HCT116 (cell line): Measurements from ENCODE around the gene HTR2C. TPM values are rescaled to one million over a fixed set of nuclear protein-coding genes. Genes with fewer than 3 reads are reported as not detected.

Source experiments
- ATAC-seq: fragments of 200-7000 bp; cut with Tn5 transposase; 2 replicates; pipeline ENCODE4 v1.9.1; 2020; ENCODE audit warnings: mild to moderate bottlenecking, moderate library complexity
- BruUV-seq: library from RNA; stranded (reverse); fragments of 400-500 nt; replicated peaks from 2 replicates; lab custom pipeline; 2021; lab: Mats Ljungman, UMichigan
- CTCF ChIA-PET: fragments of 300-600 bp; sonication (Branson Sonifier 250); formaldehyde crosslinking; loops from one replicate; lab custom pipeline; 2021; ENCODE audit warnings: antibody characterized with exemption; lab: Charles Lee
- POLR2A ChIA-PET: fragments of 300-600, 350-600 bp; sonication (Branson Sonifier 250); formaldehyde crosslinking; loops from one replicate; lab custom pipeline; 2021; ENCODE audit warnings: antibody characterized with exemption; lab: Charles Lee
- RAD21 ChIA-PET, 2 experiments: fragments of 300-600 bp; sonication (Branson Sonifier 250); formaldehyde crosslinking; loops; one replicate each; lab custom pipeline; 2023; ENCODE audit warnings: low total read pairs in 2 of 2; ENCODE audit not compliant: uncharacterized antibody in 2 of 2, unreplicated experiment in 2 of 2, low non-redundant PET in 1 of 2; lab: Charles Lee
- DNase-seq: peaks from one replicate; pipeline ENCODE4 v3.0.0-alpha.2; 2010; ENCODE audit warnings: low read depth, low spot score
- H2AFZ ChIP-seq: fragments of 200-600 bp; shearing (Covaris generic), sonication (generic); 2 replicates; pipeline ENCODE4 v1.6.1; 2017; ENCODE audit warnings: low read depth, mixed run types, mixed read lengths, antibody characterized with exemption, low read length; ENCODE audit not compliant: poor library complexity, severe bottlenecking
- H3K27ac ChIP-seq: 2 replicates; pipeline ENCODE4 v1.5.1; 2012; ENCODE audit warnings: low read depth, low read length
- H3K27me3 ChIP-seq: fragments of 200-600 bp; sonication (generic); 2 replicates; pipeline ENCODE4 v1.6.1; 2016; ENCODE audit warnings: mixed run types, low read length, mixed read lengths; ENCODE audit not compliant: insufficient read depth
- H3K36me3 ChIP-seq, 2 experiments: fragments of 200-500 bp in 1 of 2; fragments of 200-600 bp in 1 of 2; sonication (Bioruptor generic) in 1 of 2; sonication (generic) in 1 of 2; 2 replicates each; pipeline versions ENCODE4 v1.5.1 to v1.6.1; 2014 to 2016; ENCODE audit warnings: low read length in 2 of 2, inconsistent platforms in 1 of 2, mixed read lengths in 1 of 2, mixed run types in 1 of 2; ENCODE audit not compliant: insufficient read depth in 2 of 2, control insufficient read depth in 1 of 2
- H3K4me1 ChIP-seq, 2 experiments: fragments of 200-600 bp in 1 of 2; sonication (generic) in 1 of 2; 2 replicates each; pipeline versions ENCODE4 v1.5.1 to v1.6.1; 2012 to 2017; ENCODE audit warnings: low read length in 2 of 2, inconsistent platforms in 1 of 2, mild to moderate bottlenecking in 1 of 2, mixed read lengths in 1 of 2, mixed run types in 1 of 2, moderate library complexity in 1 of 2; ENCODE audit not compliant: insufficient read depth in 2 of 2, control insufficient read depth in 1 of 2
- H3K4me2 ChIP-seq: fragments of 200-600 bp; sonication (generic); 2 replicates; pipeline ENCODE4 v1.6.1; 2017; ENCODE audit warnings: mixed run types, low read length, mixed read lengths
- H3K4me3 ChIP-seq, 2 experiments: fragments of 200-600 bp in 1 of 2; sonication (generic) in 1 of 2; replicated peaks in 1 of 2; 2 replicates each; pipeline ENCODE4 v1.5.1; 2011 to 2016; ENCODE audit warnings: low read length in 2 of 2, control low read depth in 1 of 2, low read depth in 1 of 2, mild to moderate bottlenecking in 1 of 2, mixed read lengths in 1 of 2, mixed run types in 1 of 2
- H3K79me2 ChIP-seq: fragments of 200-600 bp; sonication (generic); 2 replicates; pipeline ENCODE4 v1.6.1; 2017; ENCODE audit warnings: mild to moderate bottlenecking, mixed run types, low read length, moderate library complexity, mixed read lengths; ENCODE audit not compliant: insufficient read depth
- H3K9ac ChIP-seq: fragments of 200-600 bp; sonication (generic); 2 replicates; pipeline ENCODE4 v1.6.1; 2016; ENCODE audit warnings: low read length, mixed read lengths
- H3K9me2 ChIP-seq: fragments of 200-600 bp; sonication (generic), shearing (Covaris generic); 2 replicates; pipeline ENCODE4 v1.6.1; 2017; ENCODE audit warnings: mixed run types, mild to moderate bottlenecking, moderate library complexity; ENCODE audit not compliant: insufficient read depth
- H3K9me3 ChIP-seq, 2 experiments: fragments of 200-500 bp in 1 of 2; fragments of 200-600 bp in 1 of 2; sonication (Bioruptor generic) in 1 of 2; sonication (generic) in 1 of 2; 2 replicates each; pipeline ENCODE4 v1.6.1; 2014 to 2017; ENCODE audit warnings: low read length in 2 of 2, mixed read lengths in 2 of 2, inconsistent platforms in 1 of 2, low read depth in 1 of 2, mild to moderate bottlenecking in 1 of 2, mixed run types in 1 of 2, moderate library complexity in 1 of 2; ENCODE audit not compliant: control insufficient read depth in 1 of 2, insufficient read depth in 1 of 2
- H4K20me1 ChIP-seq: fragments of 200-600 bp; sonication (generic), shearing (Covaris generic); 2 replicates; pipeline ENCODE4 v1.6.1; 2017; ENCODE audit warnings: mixed run types, mild to moderate bottlenecking, moderate library complexity; ENCODE audit not compliant: insufficient read depth
- ATF3 ChIP-seq: IDR thresholded peaks from 2 replicates; pipeline ENCODE4 v1.6.1; 2012
- CBX3 ChIP-seq: IDR thresholded peaks from 2 replicates; pipeline ENCODE4 v1.6.1; 2012; ENCODE audit warnings: low read depth
- EGR1 ChIP-seq: IDR thresholded peaks from 2 replicates; pipeline ENCODE4 v1.6.1; 2012; ENCODE audit warnings: low read depth
- ELF1 ChIP-seq: IDR thresholded peaks from 2 replicates; pipeline ENCODE4 v1.6.1; 2012; ENCODE audit warnings: low read depth, borderline replicate concordance
- EZH2phosphoT487 ChIP-seq: fragments of 200-600 bp; IDR thresholded peaks from 2 replicates; pipeline ENCODE4 v1.6.1; 2018; ENCODE audit warnings: antibody characterized with exemption, borderline replicate concordance
- JUND ChIP-seq: IDR thresholded peaks from 2 replicates; pipeline ENCODE4 v1.6.1; 2012
- POLR2A ChIP-seq: IDR thresholded peaks from 2 replicates; pipeline ENCODE4 v1.7.0; 2011; ENCODE audit warnings: borderline replicate concordance; ENCODE audit not compliant: insufficient read depth, insufficient read length; ENCODE audit errors: extremely low read depth
- POLR2AphosphoS5 ChIP-seq: IDR thresholded peaks from 2 replicates; pipeline ENCODE4 v1.6.1; 2011; ENCODE audit warnings: mild to moderate bottlenecking, low read depth, low read length, moderate library complexity
- RAD21 ChIP-seq: IDR thresholded peaks from 2 replicates; pipeline ENCODE4 v1.6.1; 2012; ENCODE audit warnings: low read depth, mild to moderate bottlenecking
- REST ChIP-seq: IDR thresholded peaks from 2 replicates; pipeline ENCODE4 v1.6.1; 2012; ENCODE audit warnings: low read depth
- SP1 ChIP-seq: IDR thresholded peaks from 2 replicates; pipeline ENCODE4 v1.6.1; 2012; ENCODE audit warnings: low read depth
- SRF ChIP-seq: IDR thresholded peaks from 2 replicates; pipeline ENCODE4 v1.6.1; 2012; ENCODE audit warnings: low read depth
- TCF7L2 ChIP-seq: IDR thresholded peaks from 2 replicates; pipeline ENCODE4 v1.7.0; 2011; ENCODE audit warnings: borderline replicate concordance, inconsistent platforms; ENCODE audit not compliant: insufficient read depth, insufficient read length; ENCODE audit errors: extremely low read depth
- YY1 ChIP-seq: IDR thresholded peaks from 2 replicates; pipeline ENCODE4 v1.6.1; 2011; ENCODE audit warnings: low read length, low read depth, moderate library complexity, mild to moderate bottlenecking; ENCODE audit not compliant: insufficient replicate concordance; ENCODE audit errors: extremely low read depth
- ZBTB33 ChIP-seq: IDR thresholded peaks from 2 replicates; pipeline ENCODE4 v1.6.1; 2011; ENCODE audit warnings: mild to moderate bottlenecking, low read length, moderate library complexity; ENCODE audit not compliant: insufficient replicate concordance; ENCODE audit errors: extremely low read depth
- ZFX ChIP-seq: fragments of 450-650 bp; IDR thresholded peaks from 2 replicates; pipeline ENCODE4 v1.6.1; 2017
- ZNF274 ChIP-seq: fragments of 200-500 bp; sonication (Bioruptor generic); IDR thresholded peaks from 2 replicates; pipeline ENCODE4 v1.6.1; 2014; ENCODE audit warnings: mild to moderate bottlenecking, low read depth, low read length, inconsistent platforms
- intact Hi-C: fragments of 100-400 bp; cut with micrococcal nuclease; formaldehyde crosslinking; loops from 2 replicates; pipeline ENCODE4 v1.10.0; 2022
- total RNA-seq: library from RNA; stranded (reverse); gene quantifications from one replicate; pipeline ENCODE4 v1.2.1, GENCODE V29; 2021; ENCODE audit not compliant: unreplicated experiment
- TF ChIP-seq, protein P1 (sequence below): IDR thresholded peaks from 2 replicates; pipeline ENCODE4 v1.6.1; 2012
- TF ChIP-seq, protein P2 (sequence below), 3 experiments: fragments of 200-600 bp in 1 of 3; sonication (generic) in 1 of 3; IDR thresholded peaks in 2 of 3; conservative IDR thresholded peaks in 1 of 3; 2 replicates each; pipeline ENCODE4 v1.5.1; 2012 to 2017; ENCODE audit warnings: low read depth in 2 of 3, low read length in 2 of 3, antibody characterized with exemption in 1 of 3, borderline replicate concordance in 1 of 3, control low read depth in 1 of 3, mild to moderate bottlenecking in 1 of 3, mixed read lengths in 1 of 3, mixed run types in 1 of 3, moderate library complexity in 1 of 3; ENCODE audit not compliant: insufficient read depth in 1 of 3

Gene HTR2C
- total RNA-seq, 1 experiment from 2014 or later, result not detected

DNA sequence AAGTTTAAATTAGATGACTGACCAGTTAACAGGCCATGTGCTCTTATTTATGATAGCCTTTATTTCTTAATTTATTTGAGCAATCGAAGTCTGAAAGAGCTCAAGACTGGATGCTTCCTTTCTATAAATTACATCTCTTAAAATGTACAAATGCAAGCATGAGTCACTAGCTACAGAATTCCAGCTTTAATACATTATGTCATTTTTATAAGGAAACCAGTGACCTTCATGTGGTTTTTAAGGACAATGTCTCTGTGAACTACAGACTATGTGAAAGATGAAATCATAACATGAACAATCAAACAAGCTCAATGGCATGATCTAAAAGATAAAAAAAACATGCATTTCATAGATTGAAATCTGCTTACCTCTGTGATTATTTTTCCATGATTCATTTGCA, 15.4 kb downstream of the HTR2C start (continued):
- no peak for TF ChIP-seq YY1
- TF ChIP-seq EZH2phosphoT487, result no peak
- no peak for TF ChIP-seq ELF1
- TF ChIP-seq SP1, result no peak

DNA sequence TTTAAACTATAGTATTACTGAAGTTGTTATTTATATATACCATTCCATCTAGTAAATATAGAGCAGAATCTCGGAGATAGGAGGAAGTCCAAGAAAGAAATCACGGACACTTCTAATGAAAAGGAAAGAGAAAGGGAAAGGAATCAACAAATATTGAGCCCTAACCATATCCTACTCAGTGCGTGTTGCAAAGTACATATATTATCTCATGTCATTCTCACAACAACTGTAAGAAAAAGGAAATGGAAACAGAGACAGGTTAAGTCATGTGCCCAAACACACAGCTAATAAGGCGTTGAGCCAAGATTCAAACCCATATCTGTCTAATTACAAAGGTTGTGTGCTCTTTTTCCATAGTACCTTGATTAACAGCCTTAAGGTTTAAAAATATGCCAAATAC, 16.0 kb downstream of the HTR2C start:
- RAD21 ChIA-PET, result no interaction called here
- no peak overlapping the region for H3K4me2 ChIP-seq
- TF ChIP-seq ZBTB33, result no peak
- TF ChIP-seq ELF1, result no peak
- TF ChIP-seq, protein P1, sequence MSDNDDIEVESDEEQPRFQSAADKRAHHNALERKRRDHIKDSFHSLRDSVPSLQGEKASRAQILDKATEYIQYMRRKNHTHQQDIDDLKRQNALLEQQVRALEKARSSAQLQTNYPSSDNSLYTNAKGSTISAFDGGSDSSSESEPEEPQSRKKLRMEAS, result no peak
- TF ChIP-seq CBX3, result no peak
- TF ChIP-seq, protein P2, sequence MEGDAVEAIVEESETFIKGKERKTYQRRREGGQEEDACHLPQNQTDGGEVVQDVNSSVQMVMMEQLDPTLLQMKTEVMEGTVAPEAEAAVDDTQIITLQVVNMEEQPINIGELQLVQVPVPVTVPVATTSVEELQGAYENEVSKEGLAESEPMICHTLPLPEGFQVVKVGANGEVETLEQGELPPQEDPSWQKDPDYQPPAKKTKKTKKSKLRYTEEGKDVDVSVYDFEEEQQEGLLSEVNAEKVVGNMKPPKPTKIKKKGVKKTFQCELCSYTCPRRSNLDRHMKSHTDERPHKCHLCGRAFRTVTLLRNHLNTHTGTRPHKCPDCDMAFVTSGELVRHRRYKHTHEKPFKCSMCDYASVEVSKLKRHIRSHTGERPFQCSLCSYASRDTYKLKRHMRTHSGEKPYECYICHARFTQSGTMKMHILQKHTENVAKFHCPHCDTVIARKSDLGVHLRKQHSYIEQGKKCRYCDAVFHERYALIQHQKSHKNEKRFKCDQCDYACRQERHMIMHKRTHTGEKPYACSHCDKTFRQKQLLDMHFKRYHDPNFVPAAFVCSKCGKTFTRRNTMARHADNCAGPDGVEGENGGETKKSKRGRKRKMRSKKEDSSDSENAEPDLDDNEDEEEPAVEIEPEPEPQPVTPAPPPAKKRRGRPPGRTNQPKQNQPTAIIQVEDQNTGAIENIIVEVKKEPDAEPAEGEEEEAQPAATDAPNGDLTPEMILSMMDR (IDR thresholded peaks at IDR 0.05 in 2 of 3, conservative IDR thresholded peaks at IDR 0.05 in 1 of 3; ENCODE audit: borderline replicate concordance in 1 of 3, insufficient read depth in 1 of 3, low read depth in 2 of 3, low read length in 2 of 3), result no peak
- TF ChIP-seq ATF3, result no peak
- no peak for TF ChIP-seq RAD21
- TF ChIP-seq EGR1, result no peak
- TF ChIP-seq POLR2A, result no peak
- no peak for TF ChIP-seq TCF7L2
- TF ChIP-seq EZH2phosphoT487, result no peak
- TF ChIP-seq SRF, result no peak
- TF ChIP-seq YY1, result no peak
- no peak for TF ChIP-seq JUND
- no peak for TF ChIP-seq POLR2AphosphoS5
- TF ChIP-seq ZFX, result no peak
- no peak for TF ChIP-seq ZNF274
- no peak for TF ChIP-seq REST

More for the DNA sequence above, 16.0 kb downstream of the HTR2C start:
- H3K4me1 ChIP-seq, result no peaks in the 10 kb centered on the region
- H4K20me1 ChIP-seq, result no peaks in the 10 kb centered on the region
- no peaks in the 10 kb centered on the region for H3K9me3 ChIP-seq
- intact Hi-C loops, result no loop called here
- ChIA-PET POLR2A (no interaction called here), CTCF (no interaction called here)
- no peaks in the 10 kb centered on the region for H3K79me2 ChIP-seq
- H3K4me3 ChIP-seq, result no peak overlapping the region
- no TSS peak for BruUV-seq
- H3K27ac ChIP-seq, result no peak overlapping the region
- H2AFZ ChIP-seq, result no peak overlapping the region
- no peaks in the 10 kb centered on the region for H3K27me3 ChIP-seq
- no peak overlapping the region for H3K9ac ChIP-seq
- no peaks in the 10 kb centered on the region for H3K36me3 ChIP-seq
- DNase-seq (no peak), ATAC-seq (no peak)
- H3K9me2 ChIP-seq, result no peaks in the 10 kb centered on the region
